Breast epithelium (tissue), 3 donors: Measurements from ENCODE around the gene INMT.

Source experiments
- POLR2A ChIP-seq: fragments of 450-650 bp; IDR thresholded peaks from one replicate; pipeline ENCODE4 v1.6.1; 2016; ENCODE audit warnings: antibody characterized with exemption, mild to moderate bottlenecking, moderate library complexity
- TF ChIP-seq, protein P1 (sequence below), 3 donors: fragments of 450-650 bp; IDR thresholded peaks; one replicate each; pipeline ENCODE4 v1.5.1; 2016 to 2017; ENCODE audit warnings: antibody characterized with exemption in 3 of 3, mild to moderate bottlenecking in 3 of 3, moderate library complexity in 3 of 3

DNA sequence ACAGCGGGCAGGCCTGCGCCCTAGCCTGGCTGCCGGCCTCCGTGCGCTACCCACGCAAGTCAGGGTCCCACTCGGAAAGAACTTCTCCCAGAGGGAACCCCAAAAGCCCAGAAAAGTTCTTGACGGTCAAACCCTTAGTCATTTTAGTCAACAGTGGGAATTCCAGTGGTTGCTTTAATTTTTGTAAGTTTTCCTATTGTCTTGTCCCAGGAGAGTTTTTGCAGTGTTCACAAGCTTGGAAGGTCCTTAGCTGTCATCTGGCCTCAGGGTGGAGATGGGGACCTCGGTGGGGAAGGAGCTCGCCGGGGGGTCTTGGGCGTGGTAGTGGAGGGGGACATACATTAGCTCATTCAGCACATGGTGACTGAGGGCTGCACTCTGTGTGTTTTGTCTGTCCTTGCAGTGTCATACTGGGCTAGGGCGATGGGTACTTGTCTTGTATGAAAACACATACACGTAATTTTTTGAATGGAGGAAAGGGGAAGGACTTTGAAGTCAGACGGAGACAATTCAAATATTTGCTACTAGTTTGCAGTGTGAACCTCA, 20.0 kb downstream of the INMT start:
- TF ChIP-seq, protein P1, sequence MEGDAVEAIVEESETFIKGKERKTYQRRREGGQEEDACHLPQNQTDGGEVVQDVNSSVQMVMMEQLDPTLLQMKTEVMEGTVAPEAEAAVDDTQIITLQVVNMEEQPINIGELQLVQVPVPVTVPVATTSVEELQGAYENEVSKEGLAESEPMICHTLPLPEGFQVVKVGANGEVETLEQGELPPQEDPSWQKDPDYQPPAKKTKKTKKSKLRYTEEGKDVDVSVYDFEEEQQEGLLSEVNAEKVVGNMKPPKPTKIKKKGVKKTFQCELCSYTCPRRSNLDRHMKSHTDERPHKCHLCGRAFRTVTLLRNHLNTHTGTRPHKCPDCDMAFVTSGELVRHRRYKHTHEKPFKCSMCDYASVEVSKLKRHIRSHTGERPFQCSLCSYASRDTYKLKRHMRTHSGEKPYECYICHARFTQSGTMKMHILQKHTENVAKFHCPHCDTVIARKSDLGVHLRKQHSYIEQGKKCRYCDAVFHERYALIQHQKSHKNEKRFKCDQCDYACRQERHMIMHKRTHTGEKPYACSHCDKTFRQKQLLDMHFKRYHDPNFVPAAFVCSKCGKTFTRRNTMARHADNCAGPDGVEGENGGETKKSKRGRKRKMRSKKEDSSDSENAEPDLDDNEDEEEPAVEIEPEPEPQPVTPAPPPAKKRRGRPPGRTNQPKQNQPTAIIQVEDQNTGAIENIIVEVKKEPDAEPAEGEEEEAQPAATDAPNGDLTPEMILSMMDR (IDR thresholded peaks at IDR 0.05) = no peak
- TF ChIP-seq POLR2A = no peak
